Measurements from ENCODE around the gene RPS24. TPM values are rescaled to one million over a fixed set of nuclear protein-coding genes. Genes with fewer than 3 reads are reported as not detected.

Gene RPS24
- total RNA-seq, 1 donor from 2014 or later = 3,291 TPM

DNA sequence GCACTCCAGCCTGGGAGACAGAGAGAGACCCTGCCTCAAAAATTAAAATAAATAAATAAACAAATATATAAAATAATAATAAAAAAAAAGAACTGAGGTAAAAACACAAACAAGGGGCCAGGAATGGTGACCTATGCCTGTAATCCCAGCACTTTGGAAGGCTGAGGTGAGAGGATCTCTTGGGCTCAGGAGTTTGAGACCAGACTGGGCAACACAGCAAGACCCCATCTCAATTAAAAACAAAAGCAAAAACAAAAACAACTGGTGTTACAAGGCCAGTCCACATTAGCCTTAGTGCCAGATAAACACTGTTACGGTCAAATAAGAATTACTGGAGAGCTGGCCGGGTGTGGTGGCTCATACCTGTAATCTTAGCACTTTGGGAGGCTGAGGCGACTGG, 9.9 kb upstream of the RPS24 start:
- no peak for DNase-seq (ENCODE audit: extremely low spot score in 2 of 2)
- no peak overlapping the region for H3K27ac ChIP-seq
- H3K27me3 ChIP-seq = no peaks in the 10 kb centered on the region
- TF ChIP-seq POLR2AphosphoS5 (IDR thresholded peaks at IDR 0.05; ENCODE audit: insufficient read depth in 1 of 2, low read depth in 1 of 2) (no peak), POLR2A (IDR thresholded peaks at IDR 0.05) (no peak)
- TF ChIP-seq, protein P1, sequence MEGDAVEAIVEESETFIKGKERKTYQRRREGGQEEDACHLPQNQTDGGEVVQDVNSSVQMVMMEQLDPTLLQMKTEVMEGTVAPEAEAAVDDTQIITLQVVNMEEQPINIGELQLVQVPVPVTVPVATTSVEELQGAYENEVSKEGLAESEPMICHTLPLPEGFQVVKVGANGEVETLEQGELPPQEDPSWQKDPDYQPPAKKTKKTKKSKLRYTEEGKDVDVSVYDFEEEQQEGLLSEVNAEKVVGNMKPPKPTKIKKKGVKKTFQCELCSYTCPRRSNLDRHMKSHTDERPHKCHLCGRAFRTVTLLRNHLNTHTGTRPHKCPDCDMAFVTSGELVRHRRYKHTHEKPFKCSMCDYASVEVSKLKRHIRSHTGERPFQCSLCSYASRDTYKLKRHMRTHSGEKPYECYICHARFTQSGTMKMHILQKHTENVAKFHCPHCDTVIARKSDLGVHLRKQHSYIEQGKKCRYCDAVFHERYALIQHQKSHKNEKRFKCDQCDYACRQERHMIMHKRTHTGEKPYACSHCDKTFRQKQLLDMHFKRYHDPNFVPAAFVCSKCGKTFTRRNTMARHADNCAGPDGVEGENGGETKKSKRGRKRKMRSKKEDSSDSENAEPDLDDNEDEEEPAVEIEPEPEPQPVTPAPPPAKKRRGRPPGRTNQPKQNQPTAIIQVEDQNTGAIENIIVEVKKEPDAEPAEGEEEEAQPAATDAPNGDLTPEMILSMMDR (IDR thresholded peaks at IDR 0.05) = no peak
- H3K9me3 ChIP-seq = no peaks in the 10 kb centered on the region
- intact Hi-C loops (cut with DNase I) = loop anchor here (10.0 kb wide), 1 partner anchor 169 kb away; no protein-coding TSS in a partner anchor
- H3K4me1 ChIP-seq = peaks cover 13% of the 10 kb centered on the region
- no peak overlapping the region for H3K4me3 ChIP-seq
- H3K36me3 ChIP-seq = peaks cover 14 to 75% of the 10 kb centered on the region in 2 donors

DNA sequence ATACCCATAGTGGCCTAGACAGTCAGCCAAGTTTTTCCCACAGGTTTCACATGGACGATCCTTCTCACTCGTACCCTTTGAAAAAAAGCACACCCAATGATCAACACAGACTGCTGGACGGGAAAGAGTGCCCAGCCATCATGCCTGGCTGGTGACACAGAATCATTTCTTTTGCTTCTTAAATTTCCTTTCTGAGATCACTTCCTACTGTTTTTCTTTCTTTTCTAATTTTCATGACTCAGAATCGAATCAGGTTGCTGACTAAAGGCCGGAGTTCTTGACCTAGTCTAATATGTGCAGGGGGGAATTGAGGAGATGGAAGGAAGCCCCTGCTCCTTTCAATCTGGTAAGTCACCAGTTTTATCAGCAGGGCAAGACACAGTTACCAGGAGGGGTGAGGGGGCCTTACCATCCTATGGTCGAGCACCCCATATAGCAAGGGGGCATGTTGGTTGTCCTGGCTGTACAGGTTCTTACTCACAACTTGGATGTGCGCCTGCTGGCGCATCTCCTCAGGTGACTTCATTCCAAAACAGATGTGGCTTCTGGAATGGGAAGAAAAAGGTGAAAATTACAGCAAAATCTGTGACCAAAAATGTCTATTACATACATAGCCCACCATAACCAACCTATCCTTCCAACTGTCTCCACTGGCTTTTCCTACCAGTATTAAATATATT, 7.8 kb upstream of the RPS24 start:
- H3K36me3 ChIP-seq = peaks cover 9 to 54% of the 10 kb centered on the region in 2 donors
- H3K4me3 ChIP-seq = no peak overlapping the region
- TF ChIP-seq, protein P1 (IDR thresholded peaks at IDR 0.05) = no peak
- TF ChIP-seq POLR2A (IDR thresholded peaks at IDR 0.05) = no peak
- no peak for TF ChIP-seq POLR2AphosphoS5 (IDR thresholded peaks at IDR 0.05; ENCODE audit: insufficient read depth in 1 of 2, low read depth in 1 of 2)
- intact Hi-C loops (cut with DNase I) = loop anchor here (10.0 kb wide), 1 partner anchor 171 kb away; no protein-coding TSS in a partner anchor
- DNase-seq (ENCODE audit: extremely low spot score in 2 of 2) = no peak
- peaks cover 22% of the 10 kb centered on the region for H3K4me1 ChIP-seq
- no peak overlapping the region for H3K27ac ChIP-seq
- H3K9me3 ChIP-seq = no peaks in the 10 kb centered on the region
- no peaks in the 10 kb centered on the region for H3K27me3 ChIP-seq

DNA sequence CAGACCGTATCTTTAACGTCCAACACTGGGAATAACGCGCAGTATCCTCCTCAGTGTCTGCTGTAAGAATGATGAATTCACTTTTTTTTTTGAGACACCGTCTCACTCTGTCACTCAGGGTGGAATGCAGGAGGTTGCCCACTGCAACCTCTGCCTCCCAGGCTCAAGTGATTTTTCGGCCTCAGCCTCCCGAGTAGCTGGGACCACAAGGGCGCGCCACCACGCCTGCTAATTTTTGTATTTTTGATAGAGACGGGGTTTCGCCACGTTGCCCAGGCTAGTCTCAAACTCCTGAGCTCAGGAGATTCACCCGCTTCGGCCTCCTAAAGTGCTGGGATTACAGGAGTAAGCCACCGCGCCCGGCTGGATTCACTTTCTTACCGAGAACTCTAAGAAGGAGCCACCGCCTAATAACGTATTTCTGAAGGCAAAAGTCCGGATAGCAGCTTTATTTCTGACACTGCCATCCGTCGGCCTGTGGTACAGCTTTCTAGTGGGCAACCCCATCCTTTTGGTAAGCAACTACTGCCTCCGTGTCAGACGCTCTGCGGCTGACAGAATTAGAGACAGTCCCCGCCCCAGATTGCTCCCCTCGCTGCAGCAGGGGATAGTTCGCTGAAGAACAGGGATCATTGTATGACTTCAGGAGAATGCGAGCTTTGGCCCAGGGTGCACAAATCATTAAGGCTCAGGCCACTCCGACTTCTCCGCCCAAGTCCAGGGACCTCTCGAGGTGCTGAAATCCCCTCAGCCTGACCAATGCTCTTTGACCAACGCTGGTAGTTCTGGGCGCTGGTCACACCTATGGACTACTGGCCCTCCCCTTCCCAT, 5.0 kb upstream of the RPS24 start:
- Histone ChIP-seq H3K9me3 (no peaks in the 10 kb centered on the region), H3K36me3 (peaks cover 6 to 26% of the 10 kb centered on the region in 2 donors), H3K4me3 (peak overlapping the region; percentile 90 to 91), H3K27me3 (no peaks in the 10 kb centered on the region), H3K27ac (peak overlapping the region; percentile 73), H3K4me1 (peaks cover 27% of the 10 kb centered on the region)
- no peak for TF ChIP-seq POLR2AphosphoS5 (IDR thresholded peaks at IDR 0.05; ENCODE audit: insufficient read depth in 1 of 2, low read depth in 1 of 2)
- TF ChIP-seq, protein P1 (IDR thresholded peaks at IDR 0.05) = no peak
- TF ChIP-seq POLR2A (IDR thresholded peaks at IDR 0.05) = no peak
- intact Hi-C loops (cut with DNase I) = loop anchor here (10.0 kb wide), 1 partner anchor 174 kb away; no protein-coding TSS in a partner anchor
- DNase-seq (ENCODE audit: extremely low spot score in 2 of 2) = no peak

DNA sequence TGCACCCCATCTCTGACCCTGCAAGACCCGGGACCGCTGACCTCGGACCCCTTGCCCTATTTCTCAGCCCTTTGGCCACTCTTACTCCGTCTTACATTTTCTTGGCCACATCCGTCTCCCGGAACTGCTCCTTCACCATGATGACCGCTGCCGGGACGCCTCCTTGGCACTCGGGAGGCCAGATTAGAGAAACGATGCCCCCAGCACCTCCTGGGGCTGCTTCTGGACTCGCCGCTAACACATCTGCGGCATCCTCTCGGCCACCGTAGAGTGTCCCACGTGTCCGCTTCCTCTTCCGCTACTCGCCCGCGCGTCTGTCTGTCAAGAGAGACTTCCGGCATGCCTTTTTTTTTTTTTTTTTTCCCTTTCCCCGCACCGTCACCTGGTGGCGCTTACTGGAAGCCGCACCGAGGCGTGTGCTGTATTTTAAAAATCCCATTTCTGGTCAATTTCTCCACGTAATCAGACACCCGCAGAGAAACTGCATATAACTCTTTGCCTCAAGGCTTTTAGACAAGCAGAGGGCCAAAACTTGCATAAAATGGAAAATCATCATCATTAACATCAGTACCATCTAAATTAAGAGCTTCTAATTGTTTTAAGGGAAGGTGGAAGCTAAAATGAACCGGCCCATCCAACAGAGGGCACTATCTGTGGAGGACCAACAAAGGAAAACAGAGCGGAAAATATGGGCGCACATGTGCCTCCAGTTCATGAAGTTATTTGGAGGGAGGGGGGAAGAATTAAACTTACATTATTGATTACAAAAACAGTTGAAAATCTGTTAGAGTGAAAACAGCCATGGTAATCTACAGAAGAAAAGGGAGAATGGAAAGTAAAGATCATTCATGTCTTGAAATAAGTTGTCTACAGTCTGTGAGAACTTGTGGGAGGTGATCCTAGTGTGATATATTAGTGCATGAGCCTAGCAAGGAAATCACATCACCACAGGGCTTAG, 4.1 kb upstream of the RPS24 start, which contains the start of gene POLR3A:
TSS of gene POLR3A (minus strand) at position 247 of the 958 bp plus-strand sequence. CDS start at position 139, 108 bp downstream.
- TF ChIP-seq POLR2AphosphoS5 (IDR thresholded peaks at IDR 0.05; ENCODE audit: insufficient read depth in 1 of 2, low read depth in 1 of 2) (peak; percentile 88 to 92), POLR2A (IDR thresholded peaks at IDR 0.05) (no peak)
- TF ChIP-seq, protein P1 (IDR thresholded peaks at IDR 0.05) = peak; percentile 49 to 79 (median 59)
- DNase-seq (ENCODE audit: extremely low spot score in 2 of 2) = peak in 1 of 2 donors; percentile 94
- Histone ChIP-seq H3K36me3 (peaks cover 5 to 17% of the 10 kb centered on the region in 2 donors), H3K9me3 (no peaks in the 10 kb centered on the region), H3K4me3 (peak within 1 kb of the TSS; percentile 90 to 91), H3K27ac (peak within 1 kb of the TSS; percentile 73), H3K4me1 (peaks cover 30% of the 10 kb centered on the region), H3K27me3 (no peaks in the 10 kb centered on the region)
- intact Hi-C loops (cut with DNase I) = loop anchor here (10.0 kb wide), 1 partner anchor 175 kb away; no protein-coding TSS in a partner anchor
